Measurements from ENCODE around the gene KHK. TPM values are rescaled to one million over a fixed set of nuclear protein-coding genes. Genes with fewer than 3 reads are reported as not detected.

Gene KHK
- polyA plus RNA-seq, 2 of the 4 experiments (the other 2 are of a cell fraction), result 4.2 to 7.6 TPM

- 93% methylated on average over 10 of the region's 10 CpGs for WGBS (ENCODE audit: missing lambda C conversion rate)
- peaks cover 11% of the 10 kb centered on the region for H3K4me1 ChIP-seq
- no peaks in the 10 kb centered on the region for H3K9me3 ChIP-seq
- ChIA-PET POLR2A (no interaction called here), CTCF (interaction anchor here (0.9 to 3.0 kb wide), 5 partner anchors 11 to 150 kb away, joined by 3 to 14 read pairs (median 5); partner anchors contain the start of gene CGREF1)
- no peak overlapping the region for H3K27ac ChIP-seq
- DNase-seq (ENCODE audit: low read depth in 1 of 2, low spot score in 1 of 2), result no peak
- no peak overlapping the region for H3K4me3 ChIP-seq
- ATAC-seq, result no peak
- no peak for TF ChIP-seq USF2 (IDR thresholded peaks at IDR 0.05)
- no peak for TF ChIP-seq NPAS2 (CRISPR knock-in tag; IDR thresholded peaks at IDR 0.05; ENCODE audit: borderline replicate concordance)
- TF ChIP-seq POLR2AphosphoS2 (conservative IDR thresholded peaks at IDR 0.05; ENCODE audit: low read length), result no peak
- no peak for TF ChIP-seq HOXB5 (CRISPR knock-in tag; IDR thresholded peaks at IDR 0.05)
- no peak for TF ChIP-seq KDM1A (IDR thresholded peaks at IDR 0.05; ENCODE audit: low read depth)
- TF ChIP-seq CEBPB (IDR thresholded peaks at IDR 0.05), result no peak
- TF ChIP-seq ZC3H11A (IDR thresholded peaks at IDR 0.05), result no peak
- TF ChIP-seq SREBF2 (IDR thresholded peaks at IDR 0.05), result no peak
- no peak for TF ChIP-seq CHD2 (IDR thresholded peaks at IDR 0.05; ENCODE audit: low read length, partially characterized antibody)
- TF ChIP-seq JUN (IDR thresholded peaks at IDR 0.05), result no peak
- TF ChIP-seq EHF (CRISPR knock-in tag; IDR thresholded peaks at IDR 0.05), result no peak
- no peak for TF ChIP-seq ZSCAN20 (CRISPR knock-in tag; IDR thresholded peaks at IDR 0.05)
- no peak for TF ChIP-seq RNF2 (IDR thresholded peaks at IDR 0.05; ENCODE audit: borderline replicate concordance, low read depth)
- TF ChIP-seq MAX (IDR thresholded peaks at IDR 0.05), result no peak
- no peak for TF ChIP-seq HDAC2 (IDR thresholded peaks at IDR 0.05)
- no peak overlapping the region for H3K4me2 ChIP-seq
- FAIRE-seq, result no peak
These were observed 43.8 kb downstream of the KHK start for GRCh38 chr2:27130396-27130795.

- ATAC-seq (no peak), FAIRE-seq (no peak), DNase-seq (ENCODE audit: low read depth in 1 of 2, low spot score in 1 of 2) (no peak)
- H3K27ac ChIP-seq, result no peak overlapping the region
- no peak overlapping the region for H3K4me3 ChIP-seq
- POLR2A ChIA-PET, result no interaction called here
- 79% methylated on average over 11 of the region's 11 CpGs for WGBS (ENCODE audit: missing lambda C conversion rate)
- H3K9me3 ChIP-seq, result no peaks in the 10 kb centered on the region
- no peak for TF ChIP-seq RCOR1 (IDR thresholded peaks at IDR 0.05; ENCODE audit: low read depth, low read length)
- no peak for TF ChIP-seq BHLHE40 (IDR thresholded peaks at IDR 0.05; ENCODE audit: low read depth, low read length)
- TF ChIP-seq KDM1A (IDR thresholded peaks at IDR 0.05; ENCODE audit: low read depth), result no peak
- TF ChIP-seq REST (IDR thresholded peaks at IDR 0.05), result no peak
- TF ChIP-seq NR3C1 (IDR thresholded peaks at IDR 0.05), result no peak
- no peak for TF ChIP-seq ZSCAN20 (CRISPR knock-in tag; IDR thresholded peaks at IDR 0.05)
- TF ChIP-seq CBX8 (IDR thresholded peaks at IDR 0.05), result no peak
- TF ChIP-seq TFCP2L1 (CRISPR knock-in tag; IDR thresholded peaks at IDR 0.05), result no peak
- no peak for TF ChIP-seq POLR2A (IDR thresholded peaks at IDR 0.05; ENCODE audit: low read length)
- no peak for TF ChIP-seq E2F6 (IDR thresholded peaks at IDR 0.05; ENCODE audit: borderline replicate concordance, low read depth)
- TF ChIP-seq SREBF2 (IDR thresholded peaks at IDR 0.05), result no peak
- no peak for TF ChIP-seq RARB (CRISPR knock-in tag; IDR thresholded peaks at IDR 0.05)
- TF ChIP-seq ESRRA (IDR thresholded peaks at IDR 0.05; ENCODE audit: borderline replicate concordance, low read length), result no peak
- no peak for TF ChIP-seq HOXB5 (CRISPR knock-in tag; IDR thresholded peaks at IDR 0.05)
- TF ChIP-seq NFE2L2 (conservative IDR thresholded peaks at IDR 0.05; ENCODE audit: low read length), result no peak
- TF ChIP-seq RNF2 (IDR thresholded peaks at IDR 0.05; ENCODE audit: borderline replicate concordance, low read depth), result no peak
- TF ChIP-seq HES2 (IDR thresholded peaks at IDR 0.05), result no peak
- no peak for TF ChIP-seq MAZ (IDR thresholded peaks at IDR 0.05; ENCODE audit: borderline replicate concordance, low read depth, low read length)
- CTCF ChIA-PET, result interaction anchor here (0.6 to 3.4 kb wide), 11 partner anchors 8 to 172 kb away, joined by 3 to 25 read pairs (median 9); partner anchors contain the start of genes ABHD1 and CGREF1
- H3K4me2 ChIP-seq, result no peak overlapping the region
- H3K4me1 ChIP-seq, result peaks cover 11% of the 10 kb centered on the region
These were observed 44.9 kb downstream of the KHK start for GRCh38 chr2:27131429-27131828.

Measured in A549 (cell line).